ENCODE measurements around the gene SUSD1. TPM values are rescaled to one million over a fixed set of nuclear protein-coding genes. Genes with fewer than 3 reads are reported as not detected.

SUSD1 gene
- total and polyA plus RNA-seq, 2 of the 13 experiments (the other 11 are each of a cell fraction or from before 2014, with no cell fraction given) = 25.9 to 32.3 TPM

GRCh38 chr9:112188884-112189283 lies 13.8 kb upstream of the SUSD1 start (continued):
- no peak for TF ChIP-seq CTCF (CRISPR knock-in tag; IDR thresholded peaks at IDR 0.05)
- no peak for TF ChIP-seq ZNF451 (CRISPR knock-in tag; IDR thresholded peaks at IDR 0.05)
- TF ChIP-seq ZNF350 (CRISPR knock-in tag; IDR thresholded peaks at IDR 0.05; ENCODE audit: borderline replicate concordance, low read depth) = no peak
- no peak for TF ChIP-seq FOXP4 (CRISPR knock-in tag; IDR thresholded peaks at IDR 0.05)
- TF ChIP-seq SOX13 (IDR thresholded peaks at IDR 0.05) = no peak
- TF ChIP-seq SOX13 (CRISPR knock-in tag; conservative IDR thresholded peaks at IDR 0.05 in 1 of 2, IDR thresholded peaks at IDR 0.05 in 1 of 2) = no peak

- H3K9me3 ChIP-seq (ENCODE audit: low read length) = no peaks in the 10 kb centered on the region
- no peaks in the 10 kb centered on the region for H3K4me1 ChIP-seq (ENCODE audit: insufficient read depth, low read length)
- CTCF ChIA-PET (ENCODE audit: low intra/inter-chr PET ratio, low total read pairs) = no interaction called here
- no peak overlapping the region for H2AFZ ChIP-seq (ENCODE audit: low read length)
- intact Hi-C loops (cut with micrococcal nuclease; ENCODE audit: unreplicated experiment) = no loop called here
- no peak for TF ChIP-seq ZNF331 (CRISPR knock-in tag; IDR thresholded peaks at IDR 0.05)
- TF ChIP-seq RBAK (CRISPR knock-in tag; IDR thresholded peaks at IDR 0.05) = no peak
- no peak for TF ChIP-seq EED (CRISPR knock-in tag; IDR thresholded peaks at IDR 0.05)
- no peak for TF ChIP-seq NR2F6 (IDR thresholded peaks at IDR 0.05)
- TF ChIP-seq NR2F6 (CRISPR knock-in tag; IDR thresholded peaks at IDR 0.05) = no peak
- TF ChIP-seq ZNF841 (CRISPR knock-in tag; IDR thresholded peaks at IDR 0.05; ENCODE audit: borderline replicate concordance) = no peak
- TF ChIP-seq NFE2 (CRISPR knock-in tag; IDR thresholded peaks at IDR 0.05) = no peak
- no peak for TF ChIP-seq RXRA (CRISPR knock-in tag; IDR thresholded peaks at IDR 0.05)
- H3K27ac ChIP-seq (ENCODE audit: extremely low read length, insufficient read depth, low read length) = no peak overlapping the region
- no peaks in the 10 kb centered on the region for H3K79me2 ChIP-seq (ENCODE audit: insufficient read depth, low read length)
- ATAC-seq (no peak), DNase-seq (ENCODE audit: low spot score) (no peak), FAIRE-seq (no peak)
- in situ Hi-C loops (cut with HindIII; ENCODE audit: extremely low pct_ligation_motif_present, low pct_unique_long_range_greater_than_20kb) = no loop called here
- no peaks in the 10 kb centered on the region for H3K36me3 ChIP-seq (replicated peaks in 1 of 2; ENCODE audit: control insufficient read depth in 1 of 2, insufficient read depth in 2 of 2, low read length in 2 of 2)
- BruUV-seq (replicated peaks) = no TSS peak
- no peaks in the 10 kb centered on the region for H3K27me3 ChIP-seq (ENCODE audit: control insufficient read depth in 1 of 2, insufficient read depth in 2 of 2, low read length in 2 of 2)
- no peak overlapping the region for H3K4me2 ChIP-seq (ENCODE audit: low read depth, low read length)
- H4K20me1 ChIP-seq (ENCODE audit: insufficient read depth, low read length) = no peaks in the 10 kb centered on the region
- POLR2A ChIA-PET = no interaction called here
- WGBS (ENCODE audit: low lambda C conversion rate) = 88% methylated on average over 4 of the region's 4 CpGs
- no peak overlapping the region for H3K9ac ChIP-seq (ENCODE audit: insufficient read depth, low read depth, low read length)
- H3K4me3 ChIP-seq (replicated peaks in 1 of 3; ENCODE audit: insufficient read depth in 1 of 3, low read depth in 2 of 3, low read length in 3 of 3) = no peak overlapping the region
These were observed 12.3 kb upstream of the SUSD1 start for GRCh38 chr9:112187404-112187803.

Data from HepG2 (cell line).